IMR-90 (cell line): ENCODE data around the gene COPZ1. TPM values are rescaled to one million over a fixed set of nuclear protein-coding genes. Genes with fewer than 3 reads are reported as not detected.

Source experiments
- ATAC-seq: fragments of 200-7000 bp; cut with Tn5 transposase; 2 replicates; pipeline ENCODE4 v1.9.1; 2020; ENCODE audit warnings: low read depth, mild to moderate bottlenecking, moderate library complexity
- BruUV-seq: library from RNA; stranded (reverse); fragments of 400-500 nt; replicated peaks from 2 replicates; lab custom pipeline; 2021; lab: Mats Ljungman, UMichigan
- CTCF ChIA-PET: fragments of 300-600 bp; formaldehyde crosslinking; extraction: SDS; loops from one replicate; lab custom pipeline; 2021; ENCODE audit warnings: antibody characterized with exemption; lab: Yijun Ruan, JAX
- POLR2A ChIA-PET: fragments of 300-600 bp; sonication (Branson Sonifier 250); formaldehyde crosslinking; loops from one replicate; lab custom pipeline; 2022; ENCODE audit warnings: antibody characterized with exemption; ENCODE audit not compliant: unreplicated experiment; lab: Charles Lee
- DNase-seq: peaks from one replicate; pipeline ENCODE4 v3.0.0; 2013
- H2AFZ ChIP-seq: replicated peaks from 2 replicates; pipeline ENCODE3; 2013; ENCODE audit warnings: low read length, mild to moderate bottlenecking; ENCODE audit not compliant: poor library complexity
- H2AK5ac ChIP-seq: 2 replicates; pipeline ENCODE4 v1.6.1; 2013; ENCODE audit warnings: low read depth, low read length, inconsistent platforms
- H2AK9ac ChIP-seq: replicated peaks from 2 replicates; pipeline ENCODE3; 2013; ENCODE audit warnings: mild to moderate bottlenecking, low read depth, low read length, moderate library complexity; ENCODE audit not compliant: poor library complexity
- H2BK120ac ChIP-seq: 2 replicates; pipeline ENCODE4 v1.6.1; 2013; ENCODE audit warnings: low read depth, low read length, inconsistent platforms
- H2BK15ac ChIP-seq: 3 replicates; pipeline ENCODE4 v1.6.1; 2013; ENCODE audit warnings: low read depth, low read length, inconsistent platforms
- H2BK20ac ChIP-seq: 2 replicates; pipeline ENCODE4 v1.6.1; 2013; ENCODE audit warnings: low read depth, mild to moderate bottlenecking, inconsistent platforms, low read length, moderate library complexity
- H2BK5ac ChIP-seq: 2 replicates; pipeline ENCODE4 v1.6.1; 2013; ENCODE audit warnings: mild to moderate bottlenecking, low read depth, low read length, inconsistent platforms; ENCODE audit not compliant: poor library complexity, severe bottlenecking
- H3K14ac ChIP-seq: replicated peaks from 2 replicates; pipeline ENCODE4 v1.6.1; 2013; ENCODE audit warnings: low read depth, low read length, inconsistent platforms
- H3K18ac ChIP-seq: 2 replicates; pipeline ENCODE4 v1.6.1; 2013; ENCODE audit warnings: low read depth, low read length, control low read depth
- H3K23ac ChIP-seq: 2 replicates; pipeline ENCODE4 v1.6.1; 2013; ENCODE audit warnings: low read depth, low read length, inconsistent platforms
- H3K27ac ChIP-seq: 2 replicates; pipeline ENCODE4 v1.5.1; 2013; ENCODE audit warnings: mild to moderate bottlenecking, control low read depth, low read length; ENCODE audit not compliant: insufficient read depth
- H3K27me3 ChIP-seq: 2 replicates; pipeline ENCODE4 v1.6.1; 2013; ENCODE audit warnings: low read length; ENCODE audit not compliant: control insufficient read depth, insufficient read depth
- H3K36me3 ChIP-seq: 2 replicates; pipeline ENCODE4 v1.6.1; 2013; ENCODE audit warnings: low read length, mixed read lengths; ENCODE audit not compliant: control insufficient read depth, insufficient read depth
- H3K4ac ChIP-seq: 2 replicates; pipeline ENCODE4 v1.6.1; 2013; ENCODE audit warnings: low read depth, low read length, inconsistent platforms
- H3K4me1 ChIP-seq: 2 replicates; pipeline ENCODE4 v1.6.1; 2013; ENCODE audit warnings: low read length, mixed read lengths; ENCODE audit not compliant: control insufficient read depth, insufficient read depth
- H3K4me2 ChIP-seq: 2 replicates; pipeline ENCODE4 v1.6.1; 2013; ENCODE audit warnings: low read depth, mild to moderate bottlenecking, control low read depth, low read length, moderate library complexity
- H3K4me3 ChIP-seq: 2 replicates; pipeline ENCODE4 v1.5.1; 2013; ENCODE audit warnings: low read depth, mild to moderate bottlenecking, control low read depth, low read length, moderate library complexity; ENCODE audit not compliant: insufficient read depth
- H3K56ac ChIP-seq: 2 replicates; pipeline ENCODE4 v1.6.1; 2013; ENCODE audit warnings: low read length, inconsistent platforms; ENCODE audit not compliant: insufficient read depth; ENCODE audit errors: extremely low read depth
- H3K79me1 ChIP-seq, 2 experiments: 2 replicates each; pipeline ENCODE4 v1.6.1; 2013; ENCODE audit warnings: low read length in 2 of 2, inconsistent platforms in 1 of 2, low read depth in 1 of 2
- H3K9ac ChIP-seq: 2 replicates; pipeline ENCODE4 v1.6.1; 2013; ENCODE audit warnings: low read depth, low read length, control low read depth
- H3K9me1 ChIP-seq: 2 replicates; pipeline ENCODE4 v1.6.1; 2013; ENCODE audit warnings: low read length, inconsistent platforms; ENCODE audit not compliant: insufficient read depth
- H3K9me3 ChIP-seq: 2 replicates; pipeline ENCODE4 v1.6.1; 2013; ENCODE audit warnings: low read length; ENCODE audit not compliant: control insufficient read depth, insufficient read depth
- H4K20me1 ChIP-seq: 2 replicates; pipeline ENCODE4 v1.6.1; 2013; ENCODE audit warnings: low read length, inconsistent platforms; ENCODE audit not compliant: insufficient read depth
- H4K5ac ChIP-seq: 2 replicates; pipeline ENCODE4 v1.6.1; 2013; ENCODE audit warnings: mild to moderate bottlenecking, low read depth, low read length, control low read depth
- H4K8ac ChIP-seq, 2 experiments: 2 replicates each; pipeline ENCODE4 v1.6.1; 2013; ENCODE audit warnings: low read depth in 2 of 2, low read length in 2 of 2, control low read depth in 1 of 2, inconsistent platforms in 1 of 2
- H4K91ac ChIP-seq: 2 replicates; pipeline ENCODE4 v1.6.1; 2013; ENCODE audit warnings: low read depth, low read length, inconsistent platforms; ENCODE audit not compliant: insufficient read depth
- CEBPB ChIP-seq: IDR thresholded peaks from 2 replicates; pipeline ENCODE4 v1.6.1; 2012; ENCODE audit warnings: low read depth, low read length, improper control_type of control experiment
- CHD1 ChIP-seq: IDR thresholded peaks from 2 replicates; pipeline ENCODE4 v1.6.1; 2012; ENCODE audit warnings: low read depth, low read length, improper control_type of control experiment
- FOS ChIP-seq: fragments of 150-350 bp; IDR thresholded peaks from 2 replicates; pipeline ENCODE4 v1.6.1; 2016; ENCODE audit warnings: low read depth, low read length
- MAFK ChIP-seq: IDR thresholded peaks from 2 replicates; pipeline ENCODE4 v1.6.1; 2012; ENCODE audit warnings: low read depth, low read length, improper control_type of control experiment
- MAZ ChIP-seq: IDR thresholded peaks from 2 replicates; pipeline ENCODE4 v1.6.1; 2012; ENCODE audit warnings: low read depth, mild to moderate bottlenecking, low read length, improper control_type of control experiment, moderate library complexity, borderline replicate concordance
- MXI1 ChIP-seq: IDR thresholded peaks from 2 replicates; pipeline ENCODE4 v1.6.1; 2012; ENCODE audit warnings: low read depth, mild to moderate bottlenecking, low read length, moderate library complexity, borderline replicate concordance
- RAD21 ChIP-seq: IDR thresholded peaks from 2 replicates; pipeline ENCODE4 v1.6.1; 2012; ENCODE audit warnings: low read length, improper control_type of control experiment
- RFX5 ChIP-seq: IDR thresholded peaks from 2 replicates; pipeline ENCODE4 v1.8.0; 2012; ENCODE audit warnings: low read depth, mild to moderate bottlenecking, low read length, moderate library complexity
- SMC3 ChIP-seq: fragments of 150-350 bp; IDR thresholded peaks from 2 replicates; pipeline ENCODE4 v1.6.1; 2016; ENCODE audit warnings: low read depth, mild to moderate bottlenecking, antibody characterized with exemption, low read length, moderate library complexity
- WGBS, 2 experiments: methylation state at CpG; one replicate each; pipeline versions ENCODE4 v1.1.5 to v1.1.7; 2013; ENCODE audit warnings: missing lambda C conversion rate in 2 of 2; ENCODE audit not compliant: insufficient read length in 1 of 2; ENCODE audit errors: extremely low coverage in 2 of 2; 5-methylcytosine and 5-hydroxymethylcytosine counted together
- dilution Hi-C: fragments of 300-500 bp; cut with HindIII; formaldehyde crosslinking; loops from one replicate; pipeline ENCODE4 v1.14.3; 2018; ENCODE audit warnings: low sequenced_read_pairs; ENCODE audit not compliant: unreplicated experiment
- in situ Hi-C: fragments of 300-500 bp; cut with MboI; formaldehyde crosslinking; loops from 3 replicates; pipeline ENCODE4 v1.14.3; 2019; ENCODE audit warnings: low sequenced_read_pairs, inconsistent platforms, mixed read lengths
- intact Hi-C: fragments of 100-400 bp; cut with micrococcal nuclease; formaldehyde crosslinking; loops from 2 replicates; pipeline ENCODE4 v1.10.0; 2022
- polyA plus RNA-seq, 3 experiments: library from polyadenylated mRNA; depleted of rRNA; stranded (reverse); fragments of >200 nt; gene quantifications; 2 replicates each; pipeline ENCODE4 v1.2.3, GENCODE V29; 2012; ENCODE audit warnings: low replicate concordance in 1 of 3
- total RNA-seq: library from RNA; depleted of rRNA; stranded (reverse); fragments of >200 nt; gene quantifications from 2 replicates; pipeline ENCODE4 v1.2.3, GENCODE V29; 2012
- TF ChIP-seq, protein P1 (sequence below): conservative IDR thresholded peaks from 2 replicates; pipeline ENCODE4 v1.5.1; 2012; ENCODE audit warnings: mild to moderate bottlenecking, low read depth, low read length, improper control_type of control experiment
- TF ChIP-seq, protein P2 (sequence below): fragments of 150-350 bp; IDR thresholded peaks from 2 replicates; pipeline ENCODE4 v1.6.1; 2017; ENCODE audit warnings: mild to moderate bottlenecking, antibody characterized with exemption, low read length, low read depth

Gene COPZ1
- total and polyA plus RNA-seq, 2 of the 4 experiments (the other 2 are of a cell fraction): 187 to 382 TPM

DNA sequence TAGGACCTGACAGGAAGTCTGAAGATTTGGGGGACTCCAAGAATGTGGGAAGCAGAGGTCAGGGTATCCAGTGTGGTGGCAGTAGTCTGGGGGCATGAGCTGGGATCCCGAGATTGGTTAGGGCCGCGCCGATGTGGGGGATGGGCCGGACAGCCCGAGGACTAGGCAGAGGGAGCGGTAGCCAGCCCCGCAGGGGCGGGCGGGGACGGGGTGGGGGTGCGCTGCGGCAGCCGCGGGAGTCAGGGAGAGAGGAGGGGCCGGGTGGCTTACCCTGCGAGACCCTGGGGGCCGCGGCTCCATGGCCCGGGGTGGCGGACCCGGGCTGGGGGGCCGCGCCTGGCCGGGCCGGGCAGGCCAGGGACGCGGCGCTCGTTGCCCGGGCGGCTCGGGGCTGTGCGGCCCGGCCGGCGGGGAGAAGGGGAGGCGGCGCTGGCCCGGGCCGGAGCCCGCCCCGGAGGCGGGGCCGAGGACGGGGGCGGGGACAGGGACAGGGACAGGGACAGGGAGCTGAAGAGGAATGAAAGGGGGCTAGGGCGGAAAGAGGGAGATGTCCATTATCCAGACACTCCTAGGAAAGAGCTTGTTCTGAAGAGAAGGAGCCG is 54.0 kb downstream of the COPZ1 start (continued):
- TF ChIP-seq FOS (no peak), SMC3 (no peak)

DNA sequence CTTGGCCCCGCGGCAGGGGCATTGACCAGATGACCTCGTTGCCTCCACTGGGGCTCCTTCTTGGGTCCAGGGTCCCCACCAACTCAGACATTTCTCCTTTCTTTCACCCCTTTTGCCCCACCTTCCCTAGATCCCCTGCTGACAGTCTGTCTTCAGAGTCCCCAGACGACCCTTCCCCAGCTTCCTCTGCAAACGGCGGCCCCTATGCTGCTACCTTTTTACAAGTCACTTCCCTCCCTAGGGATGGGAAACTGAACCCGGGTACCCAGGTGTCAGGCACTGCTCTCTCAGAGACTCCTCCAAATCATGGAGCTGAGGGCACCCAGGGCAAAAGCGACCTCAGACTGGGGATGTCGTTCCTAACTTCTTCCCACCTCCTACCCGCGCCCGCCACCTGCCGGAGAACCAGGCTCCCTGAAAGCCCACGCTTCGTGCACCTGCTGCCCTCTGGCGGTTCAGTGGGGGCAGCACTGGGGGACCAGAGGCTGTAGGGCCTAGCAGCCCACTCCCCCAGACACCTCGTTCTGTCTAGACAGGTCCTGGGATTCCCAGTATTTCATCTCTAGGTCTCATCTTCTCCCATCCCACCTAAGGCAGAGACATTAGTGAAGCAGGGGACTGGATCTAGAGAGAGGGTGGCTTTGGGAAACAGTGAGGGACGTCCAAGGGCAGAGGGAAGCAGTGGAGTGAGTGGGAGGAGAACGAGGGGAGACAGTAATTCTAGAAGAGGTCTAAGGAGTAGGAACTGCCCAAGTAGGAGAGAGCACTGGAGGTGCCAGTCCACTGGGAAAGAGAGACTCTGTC is 54.7 kb downstream of the COPZ1 start:
- Histone ChIP-seq H3K4ac (peak overlapping the region; percentile 40; the same call in 1 of the 2 replicates), H3K4me3 (peak overlapping the region; percentile 57), H3K18ac (no peak overlapping the region), H3K56ac (0 out of 2 replicates have a peak overlapping the region, but pooled peaks have one; percentile 19), H4K5ac (no peak overlapping the region), H3K9ac (peak overlapping the region; percentile 1; the same call in 1 of the 2 replicates), H3K9me3 (no peaks in the 10 kb centered on the region), H2BK120ac (no peak overlapping the region), H2BK20ac (peak overlapping the region; percentile 23; the same call in 1 of the 2 replicates), H4K8ac (peak overlapping the region in 1 of 2 experiments; percentile 58; a peak in 1 of 4 replicates), H2AK5ac (no peak overlapping the region; the same call in 1 of the 2 replicates), H4K20me1 (peaks cover 4% of the 10 kb centered on the region; the same call in 1 of the 2 replicates), H3K9me1 (no peaks in the 10 kb centered on the region; the same call in 1 of the 2 replicates), H3K27ac (no peak overlapping the region), H4K91ac (no peak overlapping the region), H3K23ac (0 out of 2 replicates have a peak overlapping the region, but pooled peaks have one; percentile 16), H3K79me1 (peaks cover 0 to 6% of the 10 kb centered on the region in 2 experiments; a peak in 1 of 4 replicates), H2AFZ (peak overlapping the region; percentile 85), H3K4me1 (peaks cover 9% of the 10 kb centered on the region), H2AK9ac (peak overlapping the region; percentile 66), H2BK15ac (no peak overlapping the region), H3K36me3 (no peaks in the 10 kb centered on the region), H3K4me2 (peak overlapping the region; percentile 76), H3K27me3 (no peaks in the 10 kb centered on the region), H3K14ac (no peak overlapping the region), H2BK5ac (no peak overlapping the region)
- ATAC-seq (peak; percentile 76), DNase-seq (peak; percentile 73)
- 0% methylated on average over 7 of the region's 19 CpGs; no CpG with 5 or more reads in 1 of the 2 experiments for WGBS, 2 experiments
- in situ Hi-C loops: loop anchor here (10.0 kb wide), 1 partner anchor 385 kb away; no protein-coding TSS in a partner anchor
- dilution Hi-C loops: no loop called here
- no TSS peak for BruUV-seq
- intact Hi-C loops: loop anchor here (1.0 kb wide), 1 partner anchor 9 kb away; no protein-coding TSS in a partner anchor
- ChIA-PET POLR2A (interaction anchor here (0.7 kb wide), 1 partner anchor 9 kb away, joined by 4 read pairs; no protein-coding TSS in a partner anchor), CTCF (interaction anchor here (0.5 to 2.4 kb wide), 21 partner anchors 9 to 123 kb away, joined by 3 to 15 read pairs (median 4); partner anchors contain the start of gene ITGA5)
- TF ChIP-seq MAZ (peak; percentile 74; the same call in 1 of the 2 replicates), CEBPB (no peak), MAFK (no peak), MXI1 (no peak), RFX5 (no peak), RAD21 (peak; percentile 91), CHD1 (no peak), FOS (no peak)
- TF ChIP-seq, protein P1, sequence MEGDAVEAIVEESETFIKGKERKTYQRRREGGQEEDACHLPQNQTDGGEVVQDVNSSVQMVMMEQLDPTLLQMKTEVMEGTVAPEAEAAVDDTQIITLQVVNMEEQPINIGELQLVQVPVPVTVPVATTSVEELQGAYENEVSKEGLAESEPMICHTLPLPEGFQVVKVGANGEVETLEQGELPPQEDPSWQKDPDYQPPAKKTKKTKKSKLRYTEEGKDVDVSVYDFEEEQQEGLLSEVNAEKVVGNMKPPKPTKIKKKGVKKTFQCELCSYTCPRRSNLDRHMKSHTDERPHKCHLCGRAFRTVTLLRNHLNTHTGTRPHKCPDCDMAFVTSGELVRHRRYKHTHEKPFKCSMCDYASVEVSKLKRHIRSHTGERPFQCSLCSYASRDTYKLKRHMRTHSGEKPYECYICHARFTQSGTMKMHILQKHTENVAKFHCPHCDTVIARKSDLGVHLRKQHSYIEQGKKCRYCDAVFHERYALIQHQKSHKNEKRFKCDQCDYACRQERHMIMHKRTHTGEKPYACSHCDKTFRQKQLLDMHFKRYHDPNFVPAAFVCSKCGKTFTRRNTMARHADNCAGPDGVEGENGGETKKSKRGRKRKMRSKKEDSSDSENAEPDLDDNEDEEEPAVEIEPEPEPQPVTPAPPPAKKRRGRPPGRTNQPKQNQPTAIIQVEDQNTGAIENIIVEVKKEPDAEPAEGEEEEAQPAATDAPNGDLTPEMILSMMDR: peak; percentile 100; the same call in 1 of the 2 replicates
- TF ChIP-seq, protein P2, sequence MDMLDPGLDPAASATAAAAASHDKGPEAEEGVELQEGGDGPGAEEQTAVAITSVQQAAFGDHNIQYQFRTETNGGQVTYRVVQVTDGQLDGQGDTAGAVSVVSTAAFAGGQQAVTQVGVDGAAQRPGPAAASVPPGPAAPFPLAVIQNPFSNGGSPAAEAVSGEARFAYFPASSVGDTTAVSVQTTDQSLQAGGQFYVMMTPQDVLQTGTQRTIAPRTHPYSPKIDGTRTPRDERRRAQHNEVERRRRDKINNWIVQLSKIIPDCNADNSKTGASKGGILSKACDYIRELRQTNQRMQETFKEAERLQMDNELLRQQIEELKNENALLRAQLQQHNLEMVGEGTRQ: no peak
